ENCODE measurements around the gene ERAL1. TPM values are rescaled to one million over a fixed set of nuclear protein-coding genes. Genes with fewer than 3 reads are reported as not detected.

ERAL1 gene
- total RNA-seq, 4 donors from 2014 or later = 28.1 to 74.4 (median 47.3) TPM

DNA sequence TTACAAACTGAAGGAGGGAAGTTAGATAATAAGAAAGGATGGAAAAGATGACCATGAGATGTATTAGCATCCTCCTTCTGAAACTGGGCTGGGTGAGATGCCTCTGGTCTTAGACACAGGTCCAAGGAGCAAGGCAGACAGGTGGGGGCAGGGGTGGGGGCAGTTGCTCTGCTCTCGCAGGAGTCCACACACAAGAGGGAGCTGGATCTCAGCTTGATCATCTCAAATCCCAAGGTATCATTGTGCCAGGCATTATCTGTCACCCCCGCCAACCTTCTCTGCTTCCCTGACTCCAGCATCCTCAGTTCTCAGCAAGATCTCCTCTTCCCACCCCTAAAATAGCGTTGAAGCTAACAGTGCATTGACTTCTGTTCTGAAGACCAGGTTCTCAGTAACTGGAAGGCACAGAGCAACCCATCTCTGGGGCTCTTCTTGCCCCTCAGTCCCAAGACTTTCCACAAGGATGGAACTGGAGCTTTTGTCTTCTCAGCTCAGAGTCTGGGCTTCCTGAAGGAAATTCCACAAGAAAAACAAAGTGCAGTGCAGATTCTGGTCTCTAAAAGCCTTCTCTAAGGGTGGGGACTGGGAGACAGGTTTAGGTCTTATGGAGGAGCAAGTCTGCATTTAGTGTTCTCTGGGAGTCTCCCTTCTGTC, 41.1 kb downstream of the ERAL1 start:
- Histone ChIP-seq H3K27ac (peak overlapping the region; percentile 89 to 97 (median 92)), H3K9me3 (no peaks in the 10 kb centered on the region), H3K36me3 (no peaks in the 10 kb centered on the region), H3K27me3 (no peaks in the 10 kb centered on the region), H3K4me3 (peak overlapping the region in 2 of 4 donors; percentile 66 to 76), H3K4me1 (peaks cover 14 to 47% (median 35%) of the 10 kb centered on the region in 4 donors)
- no peak for DNase-seq
- intact Hi-C loops (cut with DNase I; ENCODE audit: low total_unique reads) = no loop called here
- in situ Hi-C loops (cut with MboI; ENCODE audit: low pct_ligation_motif_present in 1 of 4, low pct_unique_long_range_greater_than_20kb in 1 of 4, low sequenced_read_pairs in 3 of 4) = loop anchor here in 1 of 4 donors (25.0 kb wide), 1 partner anchor 134 kb away; no protein-coding TSS in a partner anchor
- WGBS, 2 donors (ENCODE audit: low coverage in 1 of 2) = 45% methylated on average over 3 of the region's 3 CpGs; no CpG with 5 or more reads in 1 of the 2 donors
- TF ChIP-seq POLR2AphosphoS5 (IDR thresholded peaks at IDR 0.05) = no peak
- TF ChIP-seq EP300 (IDR thresholded peaks at IDR 0.05; ENCODE audit: low read depth) = no peak
- TF ChIP-seq, protein P1, sequence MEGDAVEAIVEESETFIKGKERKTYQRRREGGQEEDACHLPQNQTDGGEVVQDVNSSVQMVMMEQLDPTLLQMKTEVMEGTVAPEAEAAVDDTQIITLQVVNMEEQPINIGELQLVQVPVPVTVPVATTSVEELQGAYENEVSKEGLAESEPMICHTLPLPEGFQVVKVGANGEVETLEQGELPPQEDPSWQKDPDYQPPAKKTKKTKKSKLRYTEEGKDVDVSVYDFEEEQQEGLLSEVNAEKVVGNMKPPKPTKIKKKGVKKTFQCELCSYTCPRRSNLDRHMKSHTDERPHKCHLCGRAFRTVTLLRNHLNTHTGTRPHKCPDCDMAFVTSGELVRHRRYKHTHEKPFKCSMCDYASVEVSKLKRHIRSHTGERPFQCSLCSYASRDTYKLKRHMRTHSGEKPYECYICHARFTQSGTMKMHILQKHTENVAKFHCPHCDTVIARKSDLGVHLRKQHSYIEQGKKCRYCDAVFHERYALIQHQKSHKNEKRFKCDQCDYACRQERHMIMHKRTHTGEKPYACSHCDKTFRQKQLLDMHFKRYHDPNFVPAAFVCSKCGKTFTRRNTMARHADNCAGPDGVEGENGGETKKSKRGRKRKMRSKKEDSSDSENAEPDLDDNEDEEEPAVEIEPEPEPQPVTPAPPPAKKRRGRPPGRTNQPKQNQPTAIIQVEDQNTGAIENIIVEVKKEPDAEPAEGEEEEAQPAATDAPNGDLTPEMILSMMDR (IDR thresholded peaks at IDR 0.05) = no peak
- TF ChIP-seq POLR2A (IDR thresholded peaks at IDR 0.05) = no peak

DNA sequence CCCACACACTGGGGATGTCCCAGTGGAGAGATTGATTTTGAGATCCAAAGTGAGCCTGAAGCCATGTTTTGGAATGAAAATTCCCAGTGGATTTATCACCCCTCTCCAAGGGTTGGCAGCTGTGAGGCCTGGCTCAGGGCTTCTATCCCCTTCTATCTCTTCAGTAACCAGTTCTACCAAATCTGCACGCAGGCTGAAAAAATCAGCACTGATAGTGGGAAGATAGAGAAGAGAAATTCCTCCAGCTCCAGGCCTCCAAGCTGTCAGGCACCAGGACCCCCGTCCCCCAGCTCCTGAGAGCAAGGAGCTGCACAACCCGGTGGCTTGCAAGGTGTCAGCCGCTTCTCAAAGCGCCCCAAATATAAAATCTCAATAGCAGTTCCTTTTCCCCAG, 41.7 kb downstream of the ERAL1 start:
- Histone ChIP-seq H3K4me1 (peaks cover 14 to 51% (median 36%) of the 10 kb centered on the region in 4 donors), H3K9me3 (no peaks in the 10 kb centered on the region), H3K4me3 (peak overlapping the region; percentile 66 to 85 (median 72)), H3K27ac (peak overlapping the region; percentile 89 to 97 (median 92)), H3K36me3 (no peaks in the 10 kb centered on the region), H3K27me3 (no peaks in the 10 kb centered on the region)
- TF ChIP-seq, protein P1 (IDR thresholded peaks at IDR 0.05) = no peak
- TF ChIP-seq EP300 (IDR thresholded peaks at IDR 0.05; ENCODE audit: low read depth) (no peak), POLR2AphosphoS5 (IDR thresholded peaks at IDR 0.05) (no peak), POLR2A (IDR thresholded peaks at IDR 0.05) (no peak)
- intact Hi-C loops (cut with DNase I; ENCODE audit: low total_unique reads) = no loop called here
- WGBS, 2 donors (ENCODE audit: low coverage in 1 of 2) = 13% methylated on average over 5 of the region's 5 CpGs; no CpG with 5 or more reads in 1 of the 2 donors
- DNase-seq = no peak
- in situ Hi-C loops (cut with MboI; ENCODE audit: low pct_ligation_motif_present in 1 of 4, low pct_unique_long_range_greater_than_20kb in 1 of 4, low sequenced_read_pairs in 3 of 4) = loop anchor here in 1 of 4 donors (25.0 kb wide), 1 partner anchor 134 kb away; no protein-coding TSS in a partner anchor

DNA sequence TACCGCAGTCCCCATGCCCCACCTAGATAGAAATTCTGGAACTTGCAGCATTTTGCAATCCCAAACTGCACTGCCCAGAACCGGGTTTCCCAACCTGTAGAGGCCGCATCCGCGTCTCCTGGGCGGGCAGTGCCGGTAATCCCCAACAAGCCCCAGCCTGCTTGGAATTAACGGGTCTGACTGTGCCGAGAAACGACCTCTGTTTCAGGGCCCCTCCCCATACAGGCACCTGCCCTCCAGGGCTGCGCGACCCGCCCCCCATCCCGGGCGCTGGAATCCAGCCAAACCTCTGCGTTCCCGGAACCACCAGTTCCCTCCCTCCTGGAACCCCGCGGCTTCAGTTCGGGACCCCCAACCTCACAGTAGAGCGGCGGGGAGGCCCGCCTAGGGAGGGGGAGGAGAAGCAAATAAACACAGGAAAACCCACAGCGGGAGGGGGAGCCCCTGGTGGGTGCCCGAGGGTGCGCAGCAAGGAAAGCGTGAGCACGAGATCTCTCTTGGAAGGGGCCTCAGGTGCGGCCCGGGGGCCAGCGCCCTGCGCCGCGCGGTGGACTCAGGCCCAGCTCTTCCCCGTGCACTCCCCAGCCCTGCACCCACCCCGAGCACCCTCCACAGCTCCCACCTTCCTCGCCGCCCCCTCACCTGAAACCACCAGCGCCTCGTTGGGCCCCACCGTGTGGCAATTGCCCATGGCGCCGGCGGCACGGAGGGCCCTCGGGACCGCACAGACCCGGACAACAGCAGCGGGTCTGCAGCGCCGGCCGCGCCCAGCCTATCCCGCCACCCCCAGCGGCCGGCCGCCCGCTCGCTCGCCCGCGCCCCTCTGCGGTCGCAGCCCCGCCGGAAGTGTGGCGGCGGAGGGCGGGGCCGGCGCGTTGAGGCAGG, 42.3 kb downstream of the ERAL1 start, which contains the start of gene FLOT2:
Gene FLOT2 (minus strand): TSS at position 850 of the 885 bp plus-strand sequence. CDS start 159 bp downstream, at position 691.
- H3K4me1 ChIP-seq = peaks cover 14 to 57% (median 43%) of the 10 kb centered on the region in 4 donors
- peak within 1 kb of the TSS; percentile 89 to 97 (median 92) for H3K27ac ChIP-seq
- in situ Hi-C loops (cut with MboI; ENCODE audit: low pct_ligation_motif_present in 1 of 4, low pct_unique_long_range_greater_than_20kb in 1 of 4, low sequenced_read_pairs in 3 of 4) = loop anchor here in 1 of 4 donors (25.0 kb wide), 1 partner anchor 135 kb away; no protein-coding TSS in a partner anchor
- no peaks in the 10 kb centered on the region for H3K36me3 ChIP-seq
- H3K27me3 ChIP-seq = no peaks in the 10 kb centered on the region
- no peaks in the 10 kb centered on the region for H3K9me3 ChIP-seq
- TF ChIP-seq POLR2A (IDR thresholded peaks at IDR 0.05) (peak; percentile 30), EP300 (IDR thresholded peaks at IDR 0.05; ENCODE audit: low read depth) (peak; percentile 73), POLR2AphosphoS5 (IDR thresholded peaks at IDR 0.05) (peak in 2 of 3 donors; percentile 41 to 54)
- TF ChIP-seq, protein P1 (IDR thresholded peaks at IDR 0.05) = peak; percentile 14 to 53 (median 34)
- DNase-seq = peak; percentile 68
- peak within 1 kb of the TSS; percentile 66 to 85 (median 72) for H3K4me3 ChIP-seq
- WGBS, 2 donors (ENCODE audit: low coverage in 1 of 2) = 1% methylated on average over 30 of the region's 73 CpGs; no CpG with 5 or more reads in 1 of the 2 donors
- intact Hi-C loops (cut with DNase I; ENCODE audit: low total_unique reads) = no loop called here

Measured in transverse colon (tissue), 4 donors.